Panc1 (cell line): Measurements from ENCODE around the gene CMIP. TPM values are rescaled to one million over a fixed set of nuclear protein-coding genes. Genes with fewer than 3 reads are reported as not detected.

Experiments
- ATAC-seq: fragments of 200-7000 bp; cut with Tn5 transposase; 2 replicates; pipeline ENCODE4 v1.9.1; 2020; ENCODE audit warnings: mild to moderate bottlenecking, moderate library complexity
- BruUV-seq: library from RNA; stranded (reverse); fragments of 400-500 nt; replicated peaks from 2 replicates; lab custom pipeline; 2021; lab: Mats Ljungman, UMichigan
- CTCF ChIA-PET: fragments of 300-600 bp; sonication (Branson Sonifier 250); formaldehyde crosslinking; loops from one replicate; lab custom pipeline; 2022; ENCODE audit warnings: antibody characterized with exemption; lab: Charles Lee
- POLR2A ChIA-PET: fragments of 300-600 bp; sonication (Branson Sonifier 250); formaldehyde crosslinking; loops from one replicate; lab custom pipeline; 2022; ENCODE audit warnings: antibody characterized with exemption; lab: Charles Lee
- DNase-seq: peaks from one replicate; pipeline ENCODE4 v3.0.0-alpha.2; 2010; ENCODE audit warnings: low read depth, low spot score
- H3K27ac ChIP-seq: 2 replicates; pipeline ENCODE4 v1.5.1; 2011; ENCODE audit warnings: mild to moderate bottlenecking, low read length, inconsistent platforms
- H3K27me3 ChIP-seq: fragments of 200-500 bp; sonication (Bioruptor generic); 2 replicates; pipeline ENCODE4 v1.6.0; 2014; ENCODE audit warnings: low read length, inconsistent platforms; ENCODE audit not compliant: control insufficient read depth, insufficient read depth
- H3K36me3 ChIP-seq: fragments of 200-500 bp; sonication (Bioruptor generic); 2 replicates; pipeline ENCODE4 v1.5.1; 2014; ENCODE audit warnings: inconsistent platforms, mild to moderate bottlenecking, low read length, moderate library complexity; ENCODE audit not compliant: control insufficient read depth, insufficient read depth
- H3K4me1 ChIP-seq: 2 replicates; pipeline ENCODE4 v1.5.1; 2011; ENCODE audit warnings: inconsistent platforms, mild to moderate bottlenecking, low read length, moderate library complexity; ENCODE audit not compliant: control insufficient read depth, insufficient read depth
- H3K4me3 ChIP-seq, 2 experiments: 2 replicates each; pipeline ENCODE4 v1.5.1; 2011 to 2012; ENCODE audit warnings: low read depth in 2 of 2, low read length in 2 of 2, mild to moderate bottlenecking in 2 of 2, inconsistent platforms in 1 of 2, moderate library complexity in 1 of 2
- H3K9me3 ChIP-seq: fragments of 200-500 bp; sonication (Bioruptor generic); 2 replicates; pipeline ENCODE4 v1.5.1; 2014; ENCODE audit warnings: low read depth, mild to moderate bottlenecking, inconsistent platforms, low read length, moderate library complexity; ENCODE audit not compliant: control insufficient read depth, insufficient read depth
- CTCF ChIP-seq: fragments of 450-650 bp; IDR thresholded peaks from 2 replicates; pipeline ENCODE4 v1.5.1; 2017; ENCODE audit warnings: mild to moderate bottlenecking
- POLR2AphosphoS5 ChIP-seq: IDR thresholded peaks from 2 replicates; pipeline ENCODE4 v1.6.1; 2012; ENCODE audit warnings: mild to moderate bottlenecking, low read depth, low read length, moderate library complexity
- REST ChIP-seq, 2 experiments: IDR thresholded peaks; 2 replicates each; pipeline ENCODE4 v1.6.1; 2011 to 2012; ENCODE audit warnings: low read depth in 2 of 2, control low read depth in 1 of 2, low read length in 1 of 2, mild to moderate bottlenecking in 1 of 2, moderate library complexity in 1 of 2; ENCODE audit not compliant: insufficient read depth in 1 of 2
- SIN3A ChIP-seq: IDR thresholded peaks from 2 replicates; pipeline ENCODE4 v1.6.1; 2012; ENCODE audit warnings: low read depth, mild to moderate bottlenecking, low read length, moderate library complexity, borderline replicate concordance; ENCODE audit not compliant: insufficient read depth
- TCF7L2 ChIP-seq: IDR thresholded peaks from 2 replicates; pipeline ENCODE4 v1.6.1; 2011; ENCODE audit warnings: mild to moderate bottlenecking, low read depth, low read length, inconsistent platforms
- in situ Hi-C: cut with HindIII; loops from 2 replicates; pipeline ENCODE4 v1.10.0; 2016; ENCODE audit warnings: low sequenced_read_pairs, low pct_unique_long_range_greater_than_20kb
- intact Hi-C: fragments of 100-400 bp; cut with micrococcal nuclease; formaldehyde crosslinking; loops from one replicate; pipeline ENCODE4 v1.10.0; 2022; ENCODE audit not compliant: unreplicated experiment
- total RNA-seq: library from RNA; stranded (reverse); gene quantifications from one replicate; pipeline ENCODE4 v1.2.1, GENCODE V29; 2021; ENCODE audit not compliant: unreplicated experiment

The CMIP gene
- total RNA-seq, 1 experiment from 2014 or later = 49.7 TPM

- in situ Hi-C loops = no loop called here
- ATAC-seq = no peak
- ChIA-PET POLR2A (no interaction called here), CTCF (no interaction called here)
- intact Hi-C loops = loop anchor here (10.0 kb wide), 2 partner anchors 698 to 728 kb away; partner anchors contain the start of genes ATMIN, CENPN and CMC2
- H3K27me3 ChIP-seq = no peaks in the 10 kb centered on the region
- no peak for DNase-seq
- peaks cover 3% of the 10 kb centered on the region; the same call in 1 of the 2 replicates for H3K4me1 ChIP-seq
- no TSS peak for BruUV-seq
- H3K36me3 ChIP-seq = no peaks in the 10 kb centered on the region
- no peak overlapping the region for H3K27ac ChIP-seq
- TF ChIP-seq TCF7L2 (no peak), CTCF (no peak), POLR2AphosphoS5 (no peak)
- no peaks in the 10 kb centered on the region for H3K9me3 ChIP-seq
- no peak overlapping the region for H3K4me3 ChIP-seq
Measured at GRCh38 chr16:81733295-81733694, 288.7 kb downstream of the CMIP start.

GRCh38 chr16:81734632-81735434, 290.2 kb downstream of the CMIP start:
- no TSS peak for BruUV-seq
- POLR2A ChIA-PET = interaction anchor here (0.6 to 0.7 kb wide), 2 partner anchors 38 to 249 kb away, joined by 3 to 4 read pairs; no protein-coding TSS in a partner anchor
- Histone ChIP-seq H3K36me3 (no peaks in the 10 kb centered on the region), H3K4me3 (no peak overlapping the region), H3K27ac (no peak overlapping the region), H3K4me1 (peaks cover 3% of the 10 kb centered on the region; the same call in 1 of the 2 replicates), H3K27me3 (no peaks in the 10 kb centered on the region), H3K9me3 (no peaks in the 10 kb centered on the region)
- CTCF ChIA-PET = interaction anchor here (0.7 to 1.1 kb wide), 2 partner anchors 40 to 657 kb away, joined by 3 to 6 read pairs; no protein-coding TSS in a partner anchor
- ATAC-seq (no peak), DNase-seq (no peak)
- in situ Hi-C loops = no loop called here
- TF ChIP-seq POLR2AphosphoS5 = no peak
- TF ChIP-seq SIN3A = no peak
- no peak for TF ChIP-seq TCF7L2
- no peak for TF ChIP-seq REST (IDR thresholded peaks at IDR 0.05; ENCODE audit: insufficient read depth in 1 of 2, low read depth in 2 of 2, low read length in 1 of 2)
- no peak for TF ChIP-seq CTCF
- intact Hi-C loops = loop anchor here (10.0 kb wide), 2 partner anchors 700 to 730 kb away; partner anchors contain the start of genes ATMIN, CENPN and CMC2
